Embryonic facial prominence (tissue), 1 donor: ENCODE measurements around the gene FBXO44.

Experiments
- DNase-seq: peaks from one replicate; pipeline ENCODE4 v3.0.0-alpha.2; 2016; ENCODE audit errors: extremely low spot score

FBXO44 gene

GRCh38 chr1:11690397-11691301 lies 36.0 kb downstream of the FBXO44 start:
- DNase-seq: no peak

GRCh38 chr1:11691302-11691914 lies 36.7 kb downstream of the FBXO44 start, which contains the start of gene DRAXIN:
DRAXIN (plus strand) TSS chr1:11691710; CDS start chr1:11706259, 14,549 bp downstream.
- no peak for DNase-seq

- no peak for DNase-seq
These were observed 37.4 kb downstream of the FBXO44 start for GRCh38 chr1:11691928-11692711.

- DNase-seq: no peak
These were observed 38.4 kb downstream of the FBXO44 start for GRCh38 chr1:11693024-11693590.

- DNase-seq: no peak
These were observed 39.2 kb downstream of the FBXO44 start for GRCh38 chr1:11693917-11694316.

- no peak for DNase-seq
These were observed 41.2 kb downstream of the FBXO44 start for GRCh38 chr1:11695861-11696260.

GRCh38 chr1:11697188-11697892 lies 42.7 kb downstream of the FBXO44 start:
- no peak for DNase-seq

GRCh38 chr1:11697893-11698210 lies 43.2 kb downstream of the FBXO44 start:
- DNase-seq: no peak

- DNase-seq: no peak
These were observed 46.2 kb downstream of the FBXO44 start for GRCh38 chr1:11700601-11701467.

- DNase-seq: no peak
These were observed 46.9 kb downstream of the FBXO44 start for GRCh38 chr1:11701551-11701961.

- DNase-seq: no peak
These were observed 47.5 kb downstream of the FBXO44 start for GRCh38 chr1:11701981-11702803.

- DNase-seq: no peak
These were observed 48.9 kb downstream of the FBXO44 start for GRCh38 chr1:11703357-11704193.

- no peak for DNase-seq
These were observed 49.5 kb downstream of the FBXO44 start for GRCh38 chr1:11704194-11704529.

GRCh38 chr1:11704691-11705475 lies 50.2 kb downstream of the FBXO44 start:
- DNase-seq: no peak

GRCh38 chr1:11705596-11705995 lies 50.9 kb downstream of the FBXO44 start:
- DNase-seq: no peak

- DNase-seq: no peak
These were observed 51.6 kb downstream of the FBXO44 start for GRCh38 chr1:11706292-11706691.

GRCh38 chr1:11707621-11708276 lies 53.1 kb downstream of the FBXO44 start:
- no peak for DNase-seq
